ENCODE measurements around the gene OARD1.

Gene OARD1

DNA sequence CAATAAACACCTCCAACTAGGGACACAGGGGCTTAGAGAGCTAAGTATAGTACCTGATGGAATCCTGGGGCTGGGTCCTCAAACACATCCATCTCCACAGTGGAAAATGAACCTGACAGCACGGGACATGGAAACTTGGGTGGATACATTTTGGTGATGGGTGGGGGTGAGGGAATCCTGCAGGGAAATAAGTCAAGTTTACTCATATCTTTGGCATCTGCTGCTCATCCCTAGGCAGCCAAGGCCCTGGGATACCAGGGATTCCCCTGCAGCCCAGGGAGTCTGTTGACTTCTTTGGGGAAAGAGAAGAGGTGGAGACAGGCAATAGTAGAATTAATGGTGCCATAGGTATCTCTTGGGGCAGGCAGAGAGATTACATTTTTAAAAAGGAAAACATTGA, 12.6 kb downstream of the OARD1 start:
- Histone ChIP-seq H2AFZ (ENCODE audit: low read length) (no peak overlapping the region), H3K4me1 (ENCODE audit: low read length) (peaks cover 13% of the 10 kb centered on the region), H3K27me3 (replicated peaks; ENCODE audit: insufficient read depth, low read length) (no peaks in the 10 kb centered on the region), H3K4me2 (ENCODE audit: low read depth, low read length) (no peak overlapping the region), H3K36me3 (replicated peaks; ENCODE audit: insufficient read depth, low read length) (no peaks in the 10 kb centered on the region), H3F3A (ENCODE audit: insufficient read depth, low read length) (no peaks in the 10 kb centered on the region), H4K20me1 (ENCODE audit: insufficient read depth, low read length) (no peaks in the 10 kb centered on the region), H3K9ac (ENCODE audit: low read length) (no peak overlapping the region), H3K79me2 (ENCODE audit: low read length) (no peaks in the 10 kb centered on the region), H3K9me3 (replicated peaks; ENCODE audit: insufficient read depth, low read length) (no peaks in the 10 kb centered on the region), H3K27ac (ENCODE audit: low read length) (no peak overlapping the region), H3K9me2 (replicated peaks; ENCODE audit: insufficient read depth, low read length) (no peaks in the 10 kb centered on the region), H3K4me3 (ENCODE audit: low read length) (no peak overlapping the region)
- DNase-seq = no peak
- TF ChIP-seq, protein P1, sequence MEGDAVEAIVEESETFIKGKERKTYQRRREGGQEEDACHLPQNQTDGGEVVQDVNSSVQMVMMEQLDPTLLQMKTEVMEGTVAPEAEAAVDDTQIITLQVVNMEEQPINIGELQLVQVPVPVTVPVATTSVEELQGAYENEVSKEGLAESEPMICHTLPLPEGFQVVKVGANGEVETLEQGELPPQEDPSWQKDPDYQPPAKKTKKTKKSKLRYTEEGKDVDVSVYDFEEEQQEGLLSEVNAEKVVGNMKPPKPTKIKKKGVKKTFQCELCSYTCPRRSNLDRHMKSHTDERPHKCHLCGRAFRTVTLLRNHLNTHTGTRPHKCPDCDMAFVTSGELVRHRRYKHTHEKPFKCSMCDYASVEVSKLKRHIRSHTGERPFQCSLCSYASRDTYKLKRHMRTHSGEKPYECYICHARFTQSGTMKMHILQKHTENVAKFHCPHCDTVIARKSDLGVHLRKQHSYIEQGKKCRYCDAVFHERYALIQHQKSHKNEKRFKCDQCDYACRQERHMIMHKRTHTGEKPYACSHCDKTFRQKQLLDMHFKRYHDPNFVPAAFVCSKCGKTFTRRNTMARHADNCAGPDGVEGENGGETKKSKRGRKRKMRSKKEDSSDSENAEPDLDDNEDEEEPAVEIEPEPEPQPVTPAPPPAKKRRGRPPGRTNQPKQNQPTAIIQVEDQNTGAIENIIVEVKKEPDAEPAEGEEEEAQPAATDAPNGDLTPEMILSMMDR (IDR thresholded peaks at IDR 0.05; ENCODE audit: low read length) = no peak
- TF ChIP-seq EZH2 (optimal IDR thresholded peaks at IDR 0.05; ENCODE audit: low read depth, low read length) (no peak), EZH2phosphoT487 (IDR thresholded peaks at IDR 0.05; ENCODE audit: low read length) (no peak)

DNA sequence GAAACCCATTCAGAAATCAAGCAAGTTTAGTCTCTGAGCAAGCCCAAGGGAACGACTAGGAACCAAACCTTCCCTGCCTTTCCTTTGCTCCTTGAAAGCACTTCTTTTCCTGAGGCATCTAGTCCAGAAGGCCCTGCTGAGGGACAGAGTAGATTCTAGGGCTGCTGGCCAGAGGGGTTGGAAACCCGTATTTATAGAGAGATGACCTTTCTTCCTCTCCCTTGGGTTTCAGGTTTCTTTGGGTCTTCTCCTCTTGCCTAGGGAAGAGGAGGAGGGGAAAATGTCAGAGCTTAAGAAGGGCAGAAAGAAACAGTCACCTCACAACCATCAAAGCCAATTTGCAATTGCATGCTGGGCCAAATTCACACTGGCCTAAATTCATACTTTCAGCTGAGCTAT, 13.4 kb downstream of the OARD1 start:
- DNase-seq = no peak
- H3K4me2 ChIP-seq (ENCODE audit: low read depth, low read length) = no peak overlapping the region
- H3K9me2 ChIP-seq (replicated peaks; ENCODE audit: insufficient read depth, low read length) = no peaks in the 10 kb centered on the region
- no peaks in the 10 kb centered on the region for H3K9me3 ChIP-seq (replicated peaks; ENCODE audit: insufficient read depth, low read length)
- H3K27me3 ChIP-seq (replicated peaks; ENCODE audit: insufficient read depth, low read length) = no peaks in the 10 kb centered on the region
- H3F3A ChIP-seq (ENCODE audit: insufficient read depth, low read length) = no peaks in the 10 kb centered on the region
- peaks cover 15% of the 10 kb centered on the region for H3K4me1 ChIP-seq (ENCODE audit: low read length)
- H3K4me3 ChIP-seq (ENCODE audit: low read length) = no peak overlapping the region
- TF ChIP-seq, protein P1 (IDR thresholded peaks at IDR 0.05; ENCODE audit: low read length) = no peak
- TF ChIP-seq EZH2phosphoT487 (IDR thresholded peaks at IDR 0.05; ENCODE audit: low read length) (no peak), EZH2 (optimal IDR thresholded peaks at IDR 0.05; ENCODE audit: low read depth, low read length) (no peak)
- H3K79me2 ChIP-seq (ENCODE audit: low read length) = no peaks in the 10 kb centered on the region
- no peaks in the 10 kb centered on the region for H4K20me1 ChIP-seq (ENCODE audit: insufficient read depth, low read length)
- H3K36me3 ChIP-seq (replicated peaks; ENCODE audit: insufficient read depth, low read length) = no peaks in the 10 kb centered on the region
- no peak overlapping the region for H3K9ac ChIP-seq (ENCODE audit: low read length)
- no peak overlapping the region for H3K27ac ChIP-seq (ENCODE audit: low read length)
- H2AFZ ChIP-seq (ENCODE audit: low read length) = no peak overlapping the region

DNA sequence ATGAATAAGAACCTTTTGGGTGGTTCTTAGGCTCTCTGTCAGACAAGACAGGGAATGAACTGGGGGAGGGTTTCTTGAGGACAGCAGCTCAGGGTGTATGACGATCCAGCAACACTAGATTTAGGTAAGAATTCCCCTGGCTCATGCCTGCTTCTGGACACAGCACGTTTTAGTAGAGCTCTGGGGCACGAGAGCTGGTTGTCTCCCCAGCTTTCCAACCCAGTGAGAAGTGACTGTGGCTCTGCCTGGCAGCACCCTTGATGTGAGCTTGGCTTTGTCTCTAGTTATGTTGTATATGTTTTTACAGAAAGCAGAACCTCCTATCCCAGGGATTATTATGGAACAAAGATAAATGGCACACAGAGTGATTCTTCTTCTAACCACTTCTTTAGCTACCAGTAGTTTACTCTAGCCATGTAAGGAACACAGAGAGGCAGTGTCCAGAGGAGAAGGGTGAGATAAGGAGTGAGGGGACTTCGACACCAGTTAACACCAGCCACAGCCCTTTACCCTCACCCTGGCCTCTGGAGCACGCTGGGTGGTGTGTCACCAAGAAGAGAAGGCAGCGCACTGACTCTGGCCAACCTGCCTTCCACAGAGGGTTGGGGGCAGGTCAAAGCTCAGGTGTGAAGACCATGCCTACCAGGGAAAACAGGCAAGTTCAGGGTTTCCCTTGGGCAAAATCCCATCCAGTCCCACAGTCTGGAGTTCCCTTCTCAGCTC, 15.2 kb downstream of the OARD1 start:
- H4K20me1 ChIP-seq (ENCODE audit: insufficient read depth, low read length) = no peaks in the 10 kb centered on the region
- H3K9me3 ChIP-seq (replicated peaks; ENCODE audit: insufficient read depth, low read length) = no peaks in the 10 kb centered on the region
- TF ChIP-seq, protein P1 (IDR thresholded peaks at IDR 0.05; ENCODE audit: low read length) = no peak
- TF ChIP-seq EZH2 (optimal IDR thresholded peaks at IDR 0.05; ENCODE audit: low read depth, low read length) = no peak
- TF ChIP-seq EZH2phosphoT487 (IDR thresholded peaks at IDR 0.05; ENCODE audit: low read length) = no peak
- H3K36me3 ChIP-seq (replicated peaks; ENCODE audit: insufficient read depth, low read length) = no peaks in the 10 kb centered on the region
- no peak overlapping the region for H3K4me3 ChIP-seq (ENCODE audit: low read length)
- H3F3A ChIP-seq (ENCODE audit: insufficient read depth, low read length) = no peaks in the 10 kb centered on the region
- peaks cover 21% of the 10 kb centered on the region for H3K4me1 ChIP-seq (ENCODE audit: low read length)
- H3K79me2 ChIP-seq (ENCODE audit: low read length) = no peaks in the 10 kb centered on the region
- DNase-seq = no peak
- no peaks in the 10 kb centered on the region for H3K9me2 ChIP-seq (replicated peaks; ENCODE audit: insufficient read depth, low read length)
- H3K9ac ChIP-seq (ENCODE audit: low read length) = no peak overlapping the region
- H3K4me2 ChIP-seq (ENCODE audit: low read depth, low read length) = no peak overlapping the region
- H2AFZ ChIP-seq (ENCODE audit: low read length) = no peak overlapping the region
- no peak overlapping the region for H3K27ac ChIP-seq (ENCODE audit: low read length)
- H3K27me3 ChIP-seq (replicated peaks; ENCODE audit: insufficient read depth, low read length) = no peaks in the 10 kb centered on the region

Measured in MM.1S (cell line).